ENCODE measurements around the gene FNDC5.

GRCh38 chr1:32906654-32907053 is 35.9 kb upstream of the FNDC5 start:
- TF ChIP-seq POLR2A (IDR thresholded peaks at IDR 0.05; ENCODE audit: low read depth, low read length): no peak
- TF ChIP-seq POLR2AphosphoS5 (IDR thresholded peaks at IDR 0.05; ENCODE audit: low read length): no peak
- TF ChIP-seq RELA (IDR thresholded peaks at IDR 0.05; ENCODE audit: borderline replicate concordance, partially characterized antibody): no peak
- no peak for TF ChIP-seq BCL11A (IDR thresholded peaks at IDR 0.05; ENCODE audit: low read depth, low read length)
- TF ChIP-seq USF2 (IDR thresholded peaks at IDR 0.05; ENCODE audit: borderline replicate concordance, low read depth, low read length): no peak
- TF ChIP-seq CBX5 (IDR thresholded peaks at IDR 0.05; ENCODE audit: low read depth): no peak
- no peak for TF ChIP-seq CTCF (IDR thresholded peaks at IDR 0.05 in 2 of 3, conservative IDR thresholded peaks at IDR 0.05 in 1 of 3; ENCODE audit: control insufficient read depth in 2 of 3, extremely low read depth in 1 of 3, insufficient read depth in 1 of 3, low read depth in 3 of 3, low read length in 3 of 3)
- TF ChIP-seq FOXK2 (IDR thresholded peaks at IDR 0.05): no peak
- no peak for TF ChIP-seq CREM (IDR thresholded peaks at IDR 0.05; ENCODE audit: low read depth)
- no peak for TF ChIP-seq MEF2A (IDR thresholded peaks at IDR 0.05; ENCODE audit: insufficient read depth, low read depth, low read length)
- TF ChIP-seq NFXL1 (IDR thresholded peaks at IDR 0.05; ENCODE audit: borderline replicate concordance): no peak

All from GM12878 (cell line).